HG03342 (cell line): Measurements from ENCODE around the gene NXPH3.

Source experiments
- ATAC-seq: cut with Tn5 transposase; IDR thresholded peaks from one replicate; pipeline ENCODE4 v1.9.1; 2021; ENCODE audit warnings: mild to moderate bottlenecking, moderate library complexity; ENCODE audit not compliant: unreplicated experiment

The NXPH3 gene

DNA sequence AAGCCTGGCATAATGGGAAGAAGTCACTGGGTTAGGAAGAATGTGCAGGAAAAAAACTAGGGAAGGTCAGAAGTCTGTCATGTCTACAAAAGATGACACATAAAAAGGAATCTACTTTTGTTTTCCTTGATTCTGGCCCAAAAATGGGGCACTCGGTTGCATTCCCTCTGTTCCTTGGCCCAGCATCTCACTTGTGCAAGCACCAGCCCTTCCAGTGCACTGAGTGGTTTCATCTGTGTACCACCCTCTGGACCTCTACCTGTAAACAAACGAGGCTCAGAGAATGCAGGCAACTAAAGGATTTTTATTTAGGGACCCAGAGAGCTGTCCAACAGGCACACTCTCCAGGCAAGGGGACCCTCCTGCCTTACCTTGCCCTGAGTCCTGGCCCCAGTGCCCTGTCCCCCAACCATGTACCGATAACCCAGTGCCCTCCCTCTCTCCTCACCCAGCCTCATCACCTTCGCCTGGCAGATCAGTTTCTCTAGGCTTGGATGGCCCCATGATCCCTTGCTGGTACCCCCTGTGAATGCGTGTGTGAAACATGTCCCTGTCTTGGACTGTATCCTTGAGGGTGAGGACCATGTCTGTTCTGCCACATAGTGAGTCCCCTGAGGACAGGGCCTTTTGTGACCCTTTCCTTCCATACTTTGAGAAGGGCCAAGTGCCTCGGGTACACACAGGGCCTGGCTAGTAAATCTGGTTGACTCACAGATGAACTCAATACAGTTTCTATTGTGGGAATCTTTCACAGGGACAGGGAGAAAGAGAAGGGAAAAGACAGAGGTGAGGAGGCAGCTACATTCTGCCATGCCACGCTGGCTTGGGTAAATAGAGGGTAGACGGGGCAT is 13.3 kb downstream of the NXPH3 start:
- no peak for ATAC-seq

DNA sequence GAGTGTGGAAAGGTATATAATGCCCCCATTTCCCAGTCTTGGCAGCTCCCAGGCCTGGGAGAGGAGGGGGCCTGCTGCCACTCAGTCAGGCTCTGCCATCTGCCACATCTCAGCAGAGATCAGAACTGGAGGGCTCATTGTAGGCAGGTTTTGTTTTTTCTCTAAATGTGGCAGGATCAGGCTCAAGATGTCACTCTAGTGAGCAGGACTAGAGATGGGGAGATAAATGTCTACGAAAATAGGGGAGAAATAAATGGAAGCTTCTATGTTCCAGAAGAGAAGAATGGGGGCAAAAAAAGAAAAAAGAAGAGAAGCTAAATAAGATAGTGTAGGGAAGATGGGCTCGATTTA is 13.9 kb downstream of the NXPH3 start:
- no peak for ATAC-seq

GRCh38 chr17:49590874-49591273 is 15.2 kb downstream of the NXPH3 start:
- no peak for ATAC-seq

DNA sequence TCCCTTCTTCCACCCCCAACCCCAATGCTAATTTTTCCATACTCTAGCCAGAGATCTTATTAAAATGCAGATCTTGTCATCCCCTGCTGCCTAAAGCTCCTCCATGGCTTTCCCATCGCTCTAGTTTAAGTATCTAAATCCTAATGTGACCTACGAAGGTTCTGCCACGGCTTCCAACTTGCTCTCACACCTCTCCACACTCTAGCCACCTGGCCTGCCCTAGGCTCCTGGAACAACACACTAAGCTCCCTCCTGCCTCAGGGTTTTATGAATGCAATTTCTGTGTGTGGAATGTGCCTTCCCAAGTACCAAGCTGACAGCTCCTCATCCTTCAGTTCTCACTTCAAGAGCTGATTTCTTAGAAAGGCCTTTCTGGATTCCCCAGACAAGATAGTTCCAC is 16.6 kb downstream of the NXPH3 start:
- no peak for ATAC-seq

DNA sequence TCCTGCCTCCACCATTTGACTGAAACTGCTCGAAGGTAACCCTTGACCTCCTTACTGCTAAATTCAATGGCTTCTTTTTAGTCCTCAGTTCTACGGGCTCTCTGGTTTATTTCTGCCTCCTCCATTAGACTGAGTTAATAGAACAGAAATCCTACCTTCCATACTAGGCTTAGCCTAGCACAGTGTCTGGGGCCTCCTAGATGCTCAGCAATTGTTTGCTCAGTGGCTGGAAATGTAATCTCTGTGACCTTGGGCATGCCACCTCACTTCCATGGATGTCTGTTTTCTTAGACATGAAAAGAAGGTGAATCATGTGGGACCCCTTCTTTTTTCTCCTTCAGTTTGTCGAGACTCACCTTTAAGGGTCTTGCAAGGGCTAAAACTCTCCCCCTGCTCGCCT is 19.7 kb downstream of the NXPH3 start:
- no peak for ATAC-seq

DNA sequence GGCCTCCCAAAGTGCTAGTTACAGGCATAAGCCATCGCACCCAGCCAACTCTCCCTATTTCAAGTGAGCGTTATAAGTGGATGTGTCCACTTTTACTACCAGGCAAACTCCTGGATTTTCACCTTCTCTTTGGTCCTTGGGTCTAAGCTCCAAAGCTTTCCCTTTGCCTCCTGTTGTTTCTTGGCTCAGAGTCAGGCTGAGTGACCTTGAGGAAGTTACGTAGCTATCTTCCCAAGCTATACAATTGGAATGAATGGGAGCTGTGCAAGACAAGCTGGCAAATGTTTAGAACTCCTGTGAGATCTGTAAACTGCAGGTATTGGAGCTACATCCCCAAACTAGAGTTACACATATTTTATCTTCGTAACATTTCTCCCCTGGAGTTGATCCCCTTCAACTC is 20.3 kb downstream of the NXPH3 start:
- no peak for ATAC-seq

DNA sequence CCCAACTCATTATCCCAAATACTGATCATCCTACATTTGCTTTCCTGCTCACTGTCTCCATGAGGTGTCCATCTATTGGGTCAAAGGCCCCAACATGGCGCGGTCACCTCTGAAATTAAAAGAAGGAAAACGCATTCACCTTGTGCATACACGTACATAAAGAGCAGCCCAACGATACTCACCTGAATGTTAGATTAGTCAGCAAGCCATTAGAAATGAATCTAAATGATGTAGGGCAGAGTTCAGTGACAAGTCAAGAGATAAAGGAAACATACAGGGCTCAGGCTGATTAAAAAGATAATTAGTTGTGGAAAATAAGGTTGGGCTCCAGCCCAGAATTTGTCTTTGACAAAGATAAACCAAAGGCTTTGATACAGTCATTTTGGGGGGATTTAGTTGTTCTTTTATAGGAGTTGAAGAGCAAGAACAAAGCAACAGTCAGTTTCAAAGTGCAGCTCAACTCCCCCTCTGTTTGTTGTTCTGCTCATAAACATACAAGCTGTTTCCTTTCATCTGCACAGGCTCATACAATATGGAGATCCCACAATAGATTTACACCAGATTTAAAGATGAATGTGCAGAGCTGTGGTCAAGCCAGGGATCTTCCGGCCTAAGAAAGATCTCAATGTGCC is 21.1 kb downstream of the NXPH3 start:
- no peak for ATAC-seq

GRCh38 chr17:49597436-49597835 is 21.8 kb downstream of the NXPH3 start:
- ATAC-seq = no peak

- ATAC-seq = no peak
Measured at GRCh38 chr17:49597928-49598655, 22.4 kb downstream of the NXPH3 start.

GRCh38 chr17:49598918-49599317 is 23.2 kb downstream of the NXPH3 start:
- no peak for ATAC-seq

- ATAC-seq = no peak
Measured at GRCh38 chr17:49600949-49601348, 25.3 kb downstream of the NXPH3 start.

GRCh38 chr17:49602783-49603182 is 27.1 kb downstream of the NXPH3 start:
- ATAC-seq = no peak

GRCh38 chr17:49603238-49603637 is 27.6 kb downstream of the NXPH3 start:
- ATAC-seq = no peak

DNA sequence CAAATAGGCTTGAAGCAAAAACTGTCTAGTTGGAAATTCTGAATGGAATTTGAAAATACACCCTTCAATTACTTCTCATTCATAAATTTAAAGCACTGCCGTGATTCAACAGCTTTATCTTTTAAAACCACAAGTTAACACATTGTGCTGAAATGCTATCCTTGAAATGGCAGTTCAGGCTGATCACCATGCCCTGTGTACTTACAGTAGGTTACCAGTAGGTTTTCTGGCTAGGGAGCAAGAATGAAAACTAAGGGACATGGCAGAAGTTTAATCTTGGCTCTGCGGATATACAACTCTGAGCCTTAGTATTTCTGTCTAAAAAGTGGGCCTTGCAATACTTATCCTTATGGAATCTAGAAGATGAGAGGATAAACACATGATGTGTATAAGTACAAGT is 28.0 kb downstream of the NXPH3 start:
- no peak for ATAC-seq

- ATAC-seq = no peak
Measured at GRCh38 chr17:49604314-49604869, 28.7 kb downstream of the NXPH3 start.

DNA sequence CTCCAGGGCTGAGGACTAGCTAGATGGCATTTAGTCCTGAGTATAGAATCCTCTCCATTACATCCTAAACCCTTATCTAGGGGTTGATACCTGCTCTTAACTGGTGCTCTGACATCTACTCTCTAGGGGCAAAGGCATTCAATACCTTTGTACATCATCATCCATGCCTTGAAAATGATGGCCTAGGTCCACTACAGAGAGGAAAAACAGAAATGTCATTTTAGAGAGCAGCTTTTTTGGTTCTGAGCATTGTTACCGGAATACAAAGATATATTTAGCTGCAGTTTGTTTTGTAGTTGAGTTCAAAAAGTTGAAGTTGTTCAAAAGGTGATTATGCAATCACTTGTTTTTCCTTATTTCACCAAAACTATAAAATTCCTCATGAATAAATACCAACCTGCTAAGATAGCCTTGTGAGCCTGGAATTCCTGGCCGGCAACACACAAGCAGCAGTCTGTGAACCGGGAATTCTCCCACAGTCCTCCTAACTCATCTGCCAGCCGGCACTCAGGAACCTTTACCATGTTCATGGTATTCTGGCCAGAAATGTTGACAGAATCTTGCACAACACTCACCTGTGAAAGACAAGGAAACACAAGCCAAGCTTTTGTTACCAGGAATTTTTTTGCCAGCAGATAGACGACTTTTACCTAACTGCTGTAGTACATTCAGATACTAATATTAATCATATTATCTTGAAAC is 35.4 kb downstream of the NXPH3 start:
- ATAC-seq = no peak

- ATAC-seq = no peak
Measured at GRCh38 chr17:49612726-49613125, 37.1 kb downstream of the NXPH3 start.

- ATAC-seq = no peak
Measured at GRCh38 chr17:49613182-49613800, 37.6 kb downstream of the NXPH3 start.

DNA sequence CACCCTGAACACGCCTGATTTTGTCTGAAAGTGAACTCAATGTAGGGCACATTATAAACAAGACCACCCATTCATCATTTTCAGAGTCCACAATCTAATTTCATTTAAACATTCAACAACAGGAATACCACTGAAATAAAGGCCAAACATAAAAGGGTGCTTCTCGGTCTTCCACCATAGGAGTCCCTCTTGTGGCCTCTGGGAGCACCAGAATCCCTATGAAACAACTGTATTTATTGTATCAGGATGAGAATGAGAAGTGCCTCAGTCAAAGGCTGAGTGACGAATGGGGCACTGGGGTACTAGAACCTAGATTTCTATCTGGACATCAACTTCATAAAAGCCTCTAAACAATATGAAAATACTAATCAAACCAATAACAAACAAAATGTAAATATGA is 40.4 kb downstream of the NXPH3 start:
- ATAC-seq = no peak

GRCh38 chr17:49616601-49617131 is 41.0 kb downstream of the NXPH3 start:
- no peak for ATAC-seq
